ES-I3 (cell line): Measurements from ENCODE around the gene CFAP65.
A peak's percentile ranks its signal among the peaks of the same experiment; 100 is the strongest.

Experiments
- H3K36me3 ChIP-seq: 2 replicates; pipeline ENCODE4 v1.6.1; 2013; ENCODE audit warnings: mild to moderate bottlenecking, low read length, control low read depth, moderate library complexity; ENCODE audit not compliant: insufficient read depth
- H3K4me1 ChIP-seq: 2 replicates; pipeline ENCODE4 v1.6.1; 2013; ENCODE audit warnings: mild to moderate bottlenecking, control low read depth, low read length; ENCODE audit not compliant: insufficient read depth
- H3K9ac ChIP-seq: 2 replicates; pipeline ENCODE4 v1.6.1; 2013; ENCODE audit warnings: low read depth, mild to moderate bottlenecking, low read length, moderate library complexity
- H3K9me3 ChIP-seq: 2 replicates; pipeline ENCODE4 v1.6.1; 2013; ENCODE audit warnings: mild to moderate bottlenecking, low read length, moderate library complexity; ENCODE audit not compliant: control insufficient read depth, insufficient read depth

The CFAP65 gene

GRCh38 chr2:219041252-219041651, at the start of gene CFAP65:
Gene CFAP65, minus strand, starts transcription at chr2:219041516. Its CDS starts 2,468 bp downstream, at chr2:219039048.
- Histone ChIP-seq H3K9ac (peak within 1 kb of the TSS; percentile 43; the same call in 1 of the 2 replicates), H3K36me3 (no peaks in the 10 kb centered on the region), H3K9me3 (no peaks in the 10 kb centered on the region), H3K4me1 (no peaks in the 10 kb centered on the region)

GRCh38 chr2:219090436-219091299, 49.4 kb upstream of the CFAP65 start:
- no peaks in the 10 kb centered on the region for H3K36me3 ChIP-seq
- 0 out of 2 replicates have a peak, but pooled peaks cover 7% of the 10 kb centered on the region for H3K4me1 ChIP-seq
- no peak overlapping the region for H3K9ac ChIP-seq
- H3K9me3 ChIP-seq, result no peaks in the 10 kb centered on the region

- H3K36me3 ChIP-seq, result no peaks in the 10 kb centered on the region
- H3K4me1 ChIP-seq, result 0 out of 2 replicates have a peak, but pooled peaks cover 7% of the 10 kb centered on the region
- no peaks in the 10 kb centered on the region for H3K9me3 ChIP-seq
- H3K9ac ChIP-seq, result no peak overlapping the region
These were observed 48.0 kb upstream of the CFAP65 start for GRCh38 chr2:219089330-219089729.

DNA sequence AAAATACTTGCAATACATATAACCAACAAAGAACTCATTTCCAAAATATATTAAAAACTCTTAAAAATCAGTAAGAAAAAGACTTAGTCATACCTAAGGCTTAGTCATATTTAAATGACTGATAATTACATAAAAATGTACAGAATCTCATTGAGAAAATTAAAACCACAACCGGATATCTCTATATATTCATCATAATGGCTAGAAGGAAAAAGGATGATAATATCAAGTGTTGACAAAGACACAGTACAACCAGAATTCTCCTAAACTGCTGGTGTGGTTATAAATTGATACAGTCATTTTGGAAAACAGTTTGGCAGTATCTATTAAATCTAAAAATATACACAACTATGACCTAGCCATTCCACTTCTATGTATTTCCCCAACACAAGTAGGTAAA, 46.5 kb upstream of the CFAP65 start:
- Histone ChIP-seq H3K9me3 (no peaks in the 10 kb centered on the region), H3K36me3 (no peaks in the 10 kb centered on the region), H3K9ac (no peak overlapping the region), H3K4me1 (0 out of 2 replicates have a peak, but pooled peaks cover 7% of the 10 kb centered on the region)

- no peaks in the 10 kb centered on the region for H3K36me3 ChIP-seq
- H3K9me3 ChIP-seq, result no peaks in the 10 kb centered on the region
- H3K9ac ChIP-seq, result no peak overlapping the region
- 0 out of 2 replicates have a peak, but pooled peaks cover 7% of the 10 kb centered on the region for H3K4me1 ChIP-seq
These were observed 46.0 kb upstream of the CFAP65 start for GRCh38 chr2:219087361-219087760.

GRCh38 chr2:219086196-219086595, 44.9 kb upstream of the CFAP65 start:
- H3K9me3 ChIP-seq, result no peaks in the 10 kb centered on the region
- 0 out of 2 replicates have a peak, but pooled peaks cover 7% of the 10 kb centered on the region for H3K4me1 ChIP-seq
- no peaks in the 10 kb centered on the region for H3K36me3 ChIP-seq
- no peak overlapping the region for H3K9ac ChIP-seq

GRCh38 chr2:219084791-219085190, 43.5 kb upstream of the CFAP65 start:
- no peaks in the 10 kb centered on the region for H3K9me3 ChIP-seq
- H3K4me1 ChIP-seq, result 0 out of 2 replicates have a peak, but pooled peaks cover 7% of the 10 kb centered on the region
- no peak overlapping the region for H3K9ac ChIP-seq
- no peaks in the 10 kb centered on the region for H3K36me3 ChIP-seq

DNA sequence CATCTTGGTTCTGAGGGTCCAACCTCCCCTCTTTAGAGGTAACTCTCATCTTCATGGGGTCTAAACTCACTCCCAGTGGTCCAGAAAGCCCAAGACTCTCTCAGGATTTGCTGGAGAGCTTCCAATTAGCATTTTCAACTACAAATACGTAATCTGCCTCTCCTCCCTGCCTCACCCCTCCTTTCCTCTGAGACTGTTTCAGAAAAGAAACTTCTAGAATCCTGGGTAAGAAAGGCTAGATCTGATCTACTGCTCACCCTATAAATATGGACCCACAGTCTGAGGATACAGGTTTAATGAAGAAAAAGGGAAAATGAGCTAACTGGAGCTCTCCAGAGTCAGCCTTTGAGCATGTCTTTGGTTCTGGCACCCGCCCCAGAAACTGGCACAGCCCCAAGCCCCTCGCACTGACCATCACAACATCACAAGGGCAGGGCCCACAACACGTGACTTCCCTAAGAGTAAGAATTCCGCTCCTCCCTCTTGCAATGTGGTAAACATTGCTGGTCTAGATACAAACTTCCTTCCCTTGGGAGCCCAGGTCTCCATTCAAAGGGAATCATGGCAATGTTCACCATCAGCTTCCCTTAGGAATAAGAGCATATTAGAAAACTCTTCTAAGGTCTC, 41.1 kb upstream of the CFAP65 start:
- no peak overlapping the region for H3K9ac ChIP-seq
- no peaks in the 10 kb centered on the region for H3K36me3 ChIP-seq
- H3K4me1 ChIP-seq, result 0 out of 2 replicates have a peak, but pooled peaks cover 7% of the 10 kb centered on the region
- H3K9me3 ChIP-seq, result no peaks in the 10 kb centered on the region

DNA sequence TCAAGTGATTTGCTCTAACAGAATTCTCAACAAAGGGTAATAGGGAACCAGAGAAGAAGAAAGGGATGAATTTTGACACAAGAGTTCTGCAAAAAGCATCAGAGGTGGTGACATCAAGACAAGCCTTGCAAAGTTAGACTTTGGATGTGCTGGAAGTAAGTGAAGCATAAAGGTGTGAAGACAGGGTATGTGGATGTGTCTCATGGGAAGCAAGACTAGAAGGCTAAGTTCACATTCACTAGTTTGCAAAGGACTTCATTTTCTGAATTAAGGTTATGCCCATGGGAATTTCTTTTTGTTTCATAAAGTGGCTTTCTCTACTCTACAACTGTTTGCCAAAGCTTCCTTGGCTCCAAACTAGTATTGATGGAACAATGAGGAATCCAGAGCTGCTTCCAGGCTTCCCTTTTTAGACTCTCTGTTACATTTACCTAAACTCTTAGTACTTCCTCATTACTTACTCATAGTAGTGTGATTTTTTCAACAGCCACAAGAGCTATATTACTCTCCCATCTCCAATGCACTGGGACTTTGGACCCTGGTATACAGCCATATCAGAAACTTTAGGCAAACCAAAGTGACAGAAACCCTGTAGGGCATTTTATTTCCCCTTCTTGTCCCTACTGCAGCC, 40.5 kb upstream of the CFAP65 start:
- no peaks in the 10 kb centered on the region for H3K9me3 ChIP-seq
- H3K9ac ChIP-seq, result no peak overlapping the region
- 0 out of 2 replicates have a peak, but pooled peaks cover 2% of the 10 kb centered on the region for H3K4me1 ChIP-seq
- no peaks in the 10 kb centered on the region for H3K36me3 ChIP-seq

- no peaks in the 10 kb centered on the region for H3K9me3 ChIP-seq
- H3K36me3 ChIP-seq, result no peaks in the 10 kb centered on the region
- H3K4me1 ChIP-seq, result no peaks in the 10 kb centered on the region
- no peak overlapping the region for H3K9ac ChIP-seq
These were observed 39.8 kb upstream of the CFAP65 start for GRCh38 chr2:219081096-219081495.

- no peaks in the 10 kb centered on the region for H3K4me1 ChIP-seq
- no peaks in the 10 kb centered on the region for H3K9me3 ChIP-seq
- H3K36me3 ChIP-seq, result no peaks in the 10 kb centered on the region
- H3K9ac ChIP-seq, result no peak overlapping the region
These were observed 38.1 kb upstream of the CFAP65 start for GRCh38 chr2:219079417-219079816.

GRCh38 chr2:219078951-219079350, 37.6 kb upstream of the CFAP65 start:
- Histone ChIP-seq H3K9ac (no peak overlapping the region), H3K36me3 (no peaks in the 10 kb centered on the region), H3K4me1 (no peaks in the 10 kb centered on the region; the same call in 1 of the 2 replicates), H3K9me3 (no peaks in the 10 kb centered on the region)

DNA sequence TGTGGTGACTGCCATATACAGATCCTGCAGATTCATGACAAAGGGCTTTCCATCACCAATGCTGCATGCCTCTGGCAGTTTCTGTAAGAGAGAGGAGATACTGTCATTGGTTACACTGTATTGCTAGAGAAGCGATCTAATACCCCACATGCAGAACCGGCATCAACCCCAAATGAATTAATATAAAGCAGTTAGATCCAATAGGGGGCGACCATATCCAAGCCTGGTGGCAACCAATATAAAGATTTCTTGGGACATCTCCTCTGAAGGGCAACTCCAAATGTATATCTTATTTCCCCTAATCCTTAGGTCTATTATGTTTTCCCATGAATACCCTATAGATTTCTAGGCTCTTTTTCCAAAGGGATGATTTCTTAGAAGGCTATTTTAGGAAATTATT, 36.8 kb upstream of the CFAP65 start:
- no peaks in the 10 kb centered on the region; the same call in 1 of the 2 replicates for H3K4me1 ChIP-seq
- H3K9me3 ChIP-seq, result no peaks in the 10 kb centered on the region
- H3K36me3 ChIP-seq, result no peaks in the 10 kb centered on the region
- H3K9ac ChIP-seq, result no peak overlapping the region

- no peaks in the 10 kb centered on the region; the same call in 1 of the 2 replicates for H3K4me1 ChIP-seq
- H3K9me3 ChIP-seq, result no peaks in the 10 kb centered on the region
- no peaks in the 10 kb centered on the region for H3K36me3 ChIP-seq
- H3K9ac ChIP-seq, result no peak overlapping the region
These were observed 34.9 kb upstream of the CFAP65 start for GRCh38 chr2:219076253-219076652.
